Neuron (in vitro differentiated cells): Measurements from ENCODE around the gene PITHD1.
A peak's percentile ranks its signal among the peaks of the same experiment; 100 is the strongest.
"Not testable (repeated sequence)": the region's sequence is repeated elsewhere in the genome, so short reads cannot be mapped to it uniquely, and the experiment has no call there.

Experiments used
- H2AFZ ChIP-seq: one replicate; pipeline ENCODE4 v1.6.1; 2013; ENCODE audit warnings: low read depth, mild to moderate bottlenecking, inconsistent platforms, low read length, moderate library complexity
- H3K27me3 ChIP-seq: one replicate; pipeline ENCODE4 v1.6.1; 2013; ENCODE audit warnings: low read length; ENCODE audit not compliant: insufficient read depth
- H3K36me3 ChIP-seq: one replicate; pipeline ENCODE4 v1.6.1; 2013; ENCODE audit warnings: low read length; ENCODE audit not compliant: insufficient read depth
- H3K4me1 ChIP-seq: one replicate; pipeline ENCODE4 v1.6.1; 2013; ENCODE audit warnings: low read length; ENCODE audit not compliant: insufficient read depth
- H3K4me3 ChIP-seq: 2 replicates; pipeline ENCODE4 v1.5.1; 2013; ENCODE audit warnings: mild to moderate bottlenecking, low read length, moderate library complexity
- H3K9me3 ChIP-seq: one replicate; pipeline ENCODE4 v1.6.1; 2013; ENCODE audit warnings: low read length

Gene PITHD1

GRCh38 chr1:23787701-23788100 is 9.5 kb downstream of the PITHD1 start:
- Histone ChIP-seq H3K9me3 (no peaks in the 10 kb centered on the region), H3K4me3 (no peak overlapping the region), H3K4me1 (peaks cover 17% of the 10 kb centered on the region), H2AFZ (no peak overlapping the region), H3K36me3 (peaks cover 40% of the 10 kb centered on the region), H3K27me3 (no peaks in the 10 kb centered on the region)

- H3K4me1 ChIP-seq: peaks cover 17% of the 10 kb centered on the region
- H3K4me3 ChIP-seq: no peak overlapping the region
- no peak overlapping the region for H2AFZ ChIP-seq
- no peaks in the 10 kb centered on the region for H3K27me3 ChIP-seq
- H3K9me3 ChIP-seq: no peaks in the 10 kb centered on the region
- H3K36me3 ChIP-seq: peaks cover 42% of the 10 kb centered on the region
Observed at GRCh38 chr1:23788695-23789094, 10.5 kb downstream of the PITHD1 start.

- Histone ChIP-seq H3K36me3 (peaks cover 36% of the 10 kb centered on the region), H3K9me3 (no peaks in the 10 kb centered on the region), H3K4me1 (peaks cover 17% of the 10 kb centered on the region), H3K4me3 (peak within 1 kb of the TSS; percentile 99), H3K27me3 (no peaks in the 10 kb centered on the region), H2AFZ (peak within 1 kb of the TSS; percentile 29)
Observed at GRCh38 chr1:23790696-23791515, 12.7 kb downstream of the PITHD1 start, which contains the start of gene LYPLA2. Gene LYPLA2, plus strand, starts transcription at chr1:23791145. Its CDS starts 1,538 bp downstream, at chr1:23792683.

GRCh38 chr1:23791516-23792047 is 13.4 kb downstream of the PITHD1 start:
- peaks cover 36% of the 10 kb centered on the region for H3K36me3 ChIP-seq
- no peaks in the 10 kb centered on the region for H3K9me3 ChIP-seq
- peaks cover 17% of the 10 kb centered on the region for H3K4me1 ChIP-seq
- no peaks in the 10 kb centered on the region for H3K27me3 ChIP-seq
- H3K4me3 ChIP-seq: peak overlapping the region; percentile 99
- H2AFZ ChIP-seq: no peak overlapping the region

GRCh38 chr1:23792151-23792945 is 14.1 kb downstream of the PITHD1 start:
- Histone ChIP-seq H3K9me3 (no peaks in the 10 kb centered on the region), H3K4me1 (peaks cover 17% of the 10 kb centered on the region), H3K36me3 (peaks cover 36% of the 10 kb centered on the region), H3K27me3 (no peaks in the 10 kb centered on the region), H2AFZ (no peak overlapping the region), H3K4me3 (peak overlapping the region; percentile 99)

- H3K27me3 ChIP-seq: no peaks in the 10 kb centered on the region
- H3K9me3 ChIP-seq: no peaks in the 10 kb centered on the region
- peaks cover 38% of the 10 kb centered on the region for H3K36me3 ChIP-seq
- peaks cover 17% of the 10 kb centered on the region for H3K4me1 ChIP-seq
- H3K4me3 ChIP-seq: peak overlapping the region; percentile 99
- H2AFZ ChIP-seq: no peak overlapping the region
Observed at GRCh38 chr1:23793018-23793781, 15.0 kb downstream of the PITHD1 start.

- Histone ChIP-seq H3K4me3 (no peak overlapping the region), H3K36me3 (peaks cover 37% of the 10 kb centered on the region), H2AFZ (no peak overlapping the region), H3K4me1 (peaks cover 18% of the 10 kb centered on the region), H3K9me3 (no peaks in the 10 kb centered on the region), H3K27me3 (no peaks in the 10 kb centered on the region)
Observed at GRCh38 chr1:23793861-23794731, 15.9 kb downstream of the PITHD1 start.

- not testable (repeated sequence) for H3K27me3 ChIP-seq, H3K4me3 ChIP-seq, H3K9me3 ChIP-seq, H2AFZ ChIP-seq
- Histone ChIP-seq H3K36me3 (peaks cover 36% of the 10 kb centered on the region), H3K4me1 (peaks cover 24% of the 10 kb centered on the region)
Observed at GRCh38 chr1:23794732-23795182, 16.5 kb downstream of the PITHD1 start.

- peaks cover 36% of the 10 kb centered on the region for H3K36me3 ChIP-seq
- peaks cover 21% of the 10 kb centered on the region for H3K4me1 ChIP-seq
- no peak overlapping the region for H3K4me3 ChIP-seq
- no peaks in the 10 kb centered on the region for H3K27me3 ChIP-seq
- H2AFZ ChIP-seq: no peak overlapping the region
- H3K9me3 ChIP-seq: no peaks in the 10 kb centered on the region
Observed at GRCh38 chr1:23795676-23796465, 17.7 kb downstream of the PITHD1 start.

- H3K4me1 ChIP-seq: peaks cover 23% of the 10 kb centered on the region
- H3K9me3 ChIP-seq: no peaks in the 10 kb centered on the region
- H3K27me3 ChIP-seq: no peaks in the 10 kb centered on the region
- no peak overlapping the region for H3K4me3 ChIP-seq
- H3K36me3 ChIP-seq: peaks cover 36% of the 10 kb centered on the region
- H2AFZ ChIP-seq: no peak overlapping the region
Observed at GRCh38 chr1:23796466-23797271, 18.5 kb downstream of the PITHD1 start.
